Left renal cortex interstitium (tissue), 4 donors: ENCODE measurements around the gene JARID2. TPM values are rescaled to one million over a fixed set of nuclear protein-coding genes. Genes with fewer than 3 reads are reported as not detected.
"Not testable (repeated sequence)": the region's sequence is repeated elsewhere in the genome, so short reads cannot be mapped to it uniquely, and the experiment has no call there.

Source experiments
- DNase-seq, 4 donors: peaks; one replicate each; pipeline ENCODE4 v3.0.0-alpha.2; 2013; ENCODE audit warnings: low read depth in 4 of 4, low spot score in 2 of 4, missing footprints in 1 of 4
- polyA plus RNA-seq, 4 donors: library from polyadenylated mRNA; unstranded; fragments of 120-200 nt; gene quantifications; one replicate each; pipeline ENCODE4 v1.2.1, GENCODE V29; 2013; ENCODE audit not compliant: insufficient read length in 4 of 4

The JARID2 gene
- polyA plus RNA-seq, 4 donors = 26.1 to 33.0 (median 28.9) TPM

DNA sequence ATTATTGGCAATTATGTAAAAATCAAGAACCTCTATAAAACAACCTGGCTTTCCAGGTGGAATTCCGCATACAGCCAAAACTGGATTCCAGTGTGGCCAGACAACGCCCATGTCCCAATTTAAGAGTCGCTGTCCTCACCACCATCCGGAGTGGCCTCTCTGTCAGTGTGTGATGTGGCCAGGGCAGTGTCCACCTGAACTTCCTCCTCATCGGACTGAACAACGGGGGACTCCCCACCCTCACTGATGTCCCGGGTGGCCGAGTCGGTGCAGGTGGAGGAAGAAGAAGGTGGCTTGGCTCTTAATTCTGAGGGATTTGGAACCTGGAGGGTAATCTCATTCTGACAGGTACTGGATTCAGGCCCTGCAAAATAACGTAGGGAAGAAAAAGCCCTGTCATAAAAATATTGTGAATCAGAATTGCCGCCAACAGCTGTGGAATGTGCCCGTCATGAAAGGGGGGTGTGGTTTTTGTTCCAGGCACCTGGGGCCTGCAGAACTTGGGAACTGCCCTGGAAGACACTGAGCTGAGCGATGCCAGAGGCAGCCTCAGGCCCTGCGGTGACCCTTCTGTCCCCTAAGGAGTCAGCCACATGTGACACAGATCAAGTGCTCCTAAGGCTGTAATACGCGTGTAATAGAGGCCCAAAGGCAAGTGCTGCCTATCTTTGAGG, 277.1 kb downstream of the JARID2 start:
- DNase-seq = no peak

GRCh38 chr6:15523679-15524630, 278.1 kb downstream of the JARID2 start:
- DNase-seq = no peak

- DNase-seq = no peak
These were observed 279.1 kb downstream of the JARID2 start for GRCh38 chr6:15524861-15525401.

DNA sequence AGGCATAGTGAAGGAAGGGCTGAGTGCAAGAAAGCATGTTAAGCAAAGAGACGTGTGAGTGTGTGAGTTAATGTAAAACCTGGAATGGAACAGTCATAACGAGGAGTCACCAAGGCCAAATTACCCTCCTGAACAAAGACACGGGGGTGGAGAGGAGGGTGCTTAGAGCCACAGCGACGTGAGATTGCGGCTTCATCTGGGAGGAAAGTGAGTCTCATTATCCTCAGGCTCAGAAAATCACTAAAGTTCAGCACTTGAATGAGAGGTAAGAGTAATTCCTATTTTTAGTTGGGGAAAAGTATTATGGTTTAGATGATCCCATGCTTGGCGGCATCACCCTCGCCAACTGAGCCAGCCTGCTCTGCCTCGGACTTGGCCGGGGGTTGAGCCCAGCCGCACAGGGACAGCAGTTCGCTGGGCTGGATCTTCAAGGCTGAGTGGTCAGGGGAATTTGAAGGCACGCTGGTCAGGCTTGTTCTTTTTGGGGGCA, 280.4 kb downstream of the JARID2 start:
- DNase-seq = no peak

GRCh38 chr6:15527838-15528617, 282.2 kb downstream of the JARID2 start:
- DNase-seq = no peak

DNA sequence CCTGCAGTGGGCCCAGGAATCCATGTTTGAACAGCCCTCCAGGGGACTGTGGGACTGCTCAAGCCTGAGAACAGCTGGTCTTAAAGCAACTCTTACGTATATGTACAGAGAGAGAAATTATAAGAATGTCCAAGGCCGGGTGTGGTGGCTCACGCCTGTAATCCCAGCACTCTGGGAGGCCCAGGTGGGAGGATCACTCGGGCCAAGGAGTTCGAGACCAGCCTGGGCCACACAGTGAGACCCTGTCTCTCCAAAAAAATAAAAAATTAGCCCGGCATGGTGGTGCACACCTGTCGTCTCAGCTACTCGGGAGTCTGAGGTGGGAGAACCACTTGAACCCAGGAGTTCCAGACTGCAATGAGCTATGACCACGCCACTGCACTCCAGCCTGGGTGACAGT, 283.0 kb downstream of the JARID2 start:
- DNase-seq = no peak

DNA sequence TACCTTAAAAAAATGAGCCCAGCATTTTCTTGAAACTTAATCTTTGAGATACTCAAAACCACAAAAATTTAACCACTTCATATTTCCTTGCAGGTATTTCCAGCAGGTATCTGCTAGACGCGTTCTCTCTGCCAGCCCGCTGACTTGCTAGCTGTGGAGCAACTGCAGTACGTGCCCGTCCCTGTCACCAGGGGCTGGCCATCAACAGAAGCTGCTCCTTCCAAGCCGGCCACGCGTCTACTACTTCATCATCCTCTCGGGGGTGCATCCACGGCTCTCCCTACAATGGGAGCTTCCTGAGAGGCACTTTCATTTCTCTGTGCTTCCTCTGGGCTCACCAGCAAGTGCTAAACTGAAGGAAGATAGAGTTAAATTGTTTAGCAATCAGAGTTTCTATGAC, 284.5 kb downstream of the JARID2 start:
- no peak for DNase-seq

DNA sequence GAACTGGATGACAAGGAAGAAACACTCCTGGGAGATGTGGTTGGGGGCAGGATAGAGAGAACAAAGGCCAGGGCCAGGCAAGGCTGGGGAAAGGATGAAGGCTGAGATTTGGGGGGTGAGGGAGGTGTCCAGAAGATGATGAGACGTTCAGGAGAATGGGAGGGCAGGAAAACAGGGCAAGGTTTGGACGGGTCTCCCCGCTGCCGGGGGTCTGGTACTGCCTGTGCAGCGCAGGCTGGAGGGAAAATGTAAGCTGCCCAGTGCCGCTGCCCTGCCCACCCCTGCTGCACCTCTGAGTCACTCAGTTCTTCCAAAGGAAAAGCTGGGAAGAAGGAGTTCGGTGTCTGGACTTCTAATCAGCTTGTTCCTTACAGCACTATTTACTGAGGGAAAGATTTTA, 286.1 kb downstream of the JARID2 start:
- DNase-seq = no peak

GRCh38 chr6:15533379-15534026, 287.6 kb downstream of the JARID2 start:
- DNase-seq = no peak

- no peak for DNase-seq
These were observed 289.1 kb downstream of the JARID2 start for GRCh38 chr6:15534974-15535373.

DNA sequence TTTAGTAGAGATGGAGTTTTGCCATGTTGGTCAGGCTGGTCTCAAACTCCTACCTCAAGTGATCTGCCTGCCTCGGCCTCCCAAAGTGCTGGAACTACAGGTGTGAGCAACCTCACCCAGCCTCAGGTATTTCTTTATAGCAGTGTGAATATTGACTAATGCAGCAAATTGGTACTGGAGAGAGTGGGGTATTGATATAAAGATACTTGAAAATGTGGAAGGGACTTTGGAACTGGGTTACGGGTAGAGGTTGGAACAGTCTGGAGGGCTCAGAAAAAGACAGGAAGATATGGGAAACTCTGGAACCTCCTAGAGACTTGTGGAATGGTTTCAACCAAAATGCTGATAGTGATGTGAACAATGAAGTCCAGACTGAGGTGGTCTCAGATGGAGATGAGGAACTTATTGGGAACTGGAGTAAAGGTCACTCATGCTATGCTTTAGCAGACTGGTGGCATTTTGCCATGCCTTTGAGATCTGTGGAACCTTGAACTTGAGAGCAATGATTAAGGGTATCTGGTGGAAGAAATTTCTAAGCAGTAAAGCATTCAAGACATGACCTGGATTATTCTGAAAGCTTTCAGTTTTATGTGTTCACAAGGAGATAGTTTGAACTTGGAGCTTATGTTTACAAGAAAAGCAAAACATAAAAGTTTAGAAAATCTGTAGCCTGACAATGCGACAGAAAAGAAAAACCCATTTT, 289.8 kb downstream of the JARID2 start:
- DNase-seq = no peak

DNA sequence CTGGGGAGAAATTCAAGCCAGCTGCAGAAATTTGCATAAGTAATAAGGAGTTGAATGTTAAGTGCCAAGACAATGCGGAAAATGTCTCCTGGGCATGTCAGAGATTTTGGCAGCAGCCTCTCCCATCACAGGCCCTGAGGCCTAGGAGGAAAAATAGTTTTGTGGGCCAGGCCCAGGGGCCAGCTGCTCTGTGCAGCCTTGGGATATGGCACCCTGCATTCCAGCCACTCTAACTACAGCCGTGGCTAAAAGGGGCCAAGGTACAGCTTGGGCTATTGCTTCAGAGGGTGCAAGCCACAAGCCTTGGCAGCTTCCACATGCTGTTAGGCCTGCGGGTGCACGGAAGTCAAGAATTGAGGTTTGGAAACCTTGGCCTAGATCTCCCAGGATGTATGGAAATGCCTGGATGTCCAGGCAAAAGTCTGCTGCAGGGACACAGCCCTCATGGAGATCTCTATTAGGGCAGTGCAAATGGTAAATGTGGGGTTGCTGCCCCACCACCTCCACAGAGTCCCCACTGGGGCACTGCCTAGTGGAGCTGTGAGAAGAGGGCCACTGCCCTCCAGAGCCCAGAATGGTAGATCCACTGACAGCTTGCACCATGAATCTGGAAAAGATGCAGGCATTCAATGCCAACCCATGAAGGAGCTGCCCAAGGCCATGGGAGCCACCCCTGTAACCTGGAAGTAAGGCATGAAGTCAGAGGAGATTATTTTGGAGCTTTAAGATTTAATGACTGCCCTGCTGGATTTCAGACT, 290.5 kb downstream of the JARID2 start:
- no peak for DNase-seq

- no peak for DNase-seq
These were observed 292.2 kb downstream of the JARID2 start for GRCh38 chr6:15538106-15538505.

DNA sequence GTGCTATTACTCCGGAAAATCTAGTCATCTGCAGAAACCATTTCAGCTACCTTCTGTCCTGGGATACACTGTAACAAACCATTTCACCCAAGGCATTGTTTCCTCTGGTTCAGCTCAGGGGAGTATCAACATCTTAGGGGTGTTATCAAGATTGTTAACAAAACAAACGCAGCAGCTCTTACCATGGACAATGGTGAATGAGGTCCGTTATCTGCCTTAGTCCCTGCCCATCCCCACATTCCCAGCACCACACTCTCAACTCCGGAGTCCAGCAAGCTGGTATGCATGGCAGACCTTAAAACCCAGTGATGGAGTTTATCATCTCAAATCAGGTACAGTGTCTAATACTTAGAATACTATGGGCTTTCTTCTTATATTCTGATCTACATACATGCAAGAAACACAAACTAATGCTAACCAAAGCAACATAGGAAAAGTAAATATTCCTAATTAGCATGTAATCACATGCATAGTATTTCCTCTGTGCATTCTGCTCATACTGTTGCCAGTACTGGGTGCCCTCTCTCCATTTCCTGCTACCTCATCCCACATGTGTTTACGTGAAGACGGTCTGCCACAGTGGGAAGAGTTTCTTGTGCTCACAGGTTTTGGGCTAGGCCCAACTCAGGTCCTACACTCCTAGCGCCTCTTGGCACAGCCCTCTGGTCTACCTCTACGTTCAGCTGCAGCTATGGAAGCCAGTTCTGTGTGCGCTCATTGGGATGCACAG, 293.1 kb downstream of the JARID2 start:
- DNase-seq = no peak

- DNase-seq = no peak
These were observed 293.9 kb downstream of the JARID2 start for GRCh38 chr6:15539722-15540270.

DNA sequence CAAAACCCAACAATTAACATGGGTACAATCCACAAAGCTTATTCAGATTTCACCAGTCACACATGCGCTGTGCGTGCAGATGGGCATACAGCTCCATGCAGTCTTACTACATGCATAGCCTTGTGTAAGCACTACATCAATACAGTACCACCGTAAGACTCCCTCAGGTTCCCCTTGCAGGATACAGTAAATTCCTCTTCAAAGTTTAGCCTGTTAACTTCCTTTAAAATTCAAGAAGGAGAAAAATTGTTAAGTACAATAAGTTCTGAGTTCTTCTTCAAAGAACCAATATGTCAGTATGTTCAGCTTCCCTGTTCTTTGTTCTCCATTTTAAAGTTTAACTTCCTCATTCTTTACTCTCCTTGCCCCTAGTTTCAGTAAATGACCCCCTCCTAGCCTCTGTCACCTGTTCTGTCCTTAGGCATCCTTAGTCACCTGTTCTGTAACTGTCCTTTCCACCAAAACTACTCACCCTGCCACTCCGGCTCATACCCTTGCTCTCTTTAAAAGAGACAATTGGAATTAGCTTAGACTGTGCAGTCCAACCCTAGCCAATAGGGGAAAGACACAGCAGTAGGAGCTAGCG, 297.6 kb downstream of the JARID2 start:
- DNase-seq = not testable (repeated sequence)

DNA sequence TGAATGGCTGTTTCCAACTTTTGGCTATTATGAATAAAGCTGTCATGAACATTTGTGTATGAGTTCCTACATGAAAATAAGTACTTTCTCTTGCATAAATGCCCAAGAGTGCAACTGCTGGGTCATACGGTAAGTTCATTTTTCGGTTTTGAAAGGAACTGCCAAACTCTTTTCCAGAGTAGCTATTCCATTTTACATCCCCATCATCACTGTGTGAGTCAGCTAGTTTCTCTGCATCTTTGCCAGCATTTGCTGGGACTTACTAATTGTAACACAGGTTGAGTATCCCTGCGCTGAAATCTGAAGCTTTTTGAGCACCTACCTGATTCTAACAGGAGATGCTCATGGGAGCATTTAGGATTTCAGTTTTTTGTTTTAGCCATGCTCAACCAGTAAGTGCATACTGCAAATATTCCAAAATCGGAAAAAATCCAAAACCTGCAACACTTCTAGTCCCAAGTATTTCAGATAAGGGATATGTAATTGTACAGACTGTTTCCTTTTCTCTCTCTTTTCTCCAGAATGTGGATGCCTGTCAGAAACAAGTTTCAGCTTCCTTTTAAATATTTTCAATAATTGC, 298.5 kb downstream of the JARID2 start:
- no peak for DNase-seq
